ENCODE measurements around the gene LRRC8E. TPM values are rescaled to one million over a fixed set of nuclear protein-coding genes. Genes with fewer than 3 reads are reported as not detected.

Gene LRRC8E
- polyA plus RNA-seq, 10 donors = 0.11 to 0.61 (median 0.27) TPM; not detected in 3

Other genes with a start within 250 kb of the LRRC8E start
- gene RETN, start 219.5 kb upstream of the LRRC8E start, polyA plus RNA-seq (ENCODE audit: insufficient read length in 10 of 10) = 1 to 10 TPM; 1.1 to 3.6 (median 2.4) TPM
- gene MCEMP1, start 211.4 kb upstream of the LRRC8E start, polyA plus RNA-seq (ENCODE audit: insufficient read length in 10 of 10) = under 1 TPM in 6 of 10 donors, not detected in 4; 0.10 to 0.38 (median 0.28) TPM
- 10 to 100 TPM; 26.0 to 45.4 (median 32.8) TPM for gene TRAPPC5, start 207.7 kb upstream of the LRRC8E start, polyA plus RNA-seq (ENCODE audit: insufficient read length in 10 of 10)
- gene FCER2, start 186.4 kb upstream of the LRRC8E start, polyA plus RNA-seq (ENCODE audit: insufficient read length in 10 of 10) = under 1 TPM in 9 of 10 donors, not detected in 1; 0.22 to 0.97 (median 0.48) TPM
- gene CLEC4G, start 156.4 kb upstream of the LRRC8E start, polyA plus RNA-seq (ENCODE audit: insufficient read length in 10 of 10) = under 1 TPM in 4 of 10 donors, not detected in 6; 0.17 to 0.29 (median 0.24) TPM
- 1 to 10 TPM; 2.2 to 4.5 (median 3.7) TPM for gene CD209, start 141.0 kb upstream of the LRRC8E start, polyA plus RNA-seq (ENCODE audit: insufficient read length in 10 of 10)
- under 1 TPM in 7 of 10 donors, not detected in 3; 0.11 to 0.56 (median 0.26) TPM for gene CLEC4M, start 125.3 kb upstream of the LRRC8E start, polyA plus RNA-seq (ENCODE audit: insufficient read length in 10 of 10)
- 10 to 100 TPM; 11.1 to 14.8 (median 13.3) TPM for gene EVI5L, start 58.3 kb upstream of the LRRC8E start, polyA plus RNA-seq (ENCODE audit: insufficient read length in 10 of 10)
- under 1 TPM; 0.07 to 0.49 (median 0.30) TPM for gene PRR36, start 14.1 kb upstream of the LRRC8E start, polyA plus RNA-seq (ENCODE audit: insufficient read length in 10 of 10)
- gene MAP2K7, start 15.4 kb downstream of the LRRC8E start, polyA plus RNA-seq (ENCODE audit: insufficient read length in 10 of 10) = 10 to 100 TPM; 14.9 to 24.6 (median 20.6) TPM
- under 1 TPM in 5 of 10 donors, not detected in 5; 0.23 to 0.52 (median 0.46) TPM for gene TGFBR3L, start 26.3 kb downstream of the LRRC8E start, polyA plus RNA-seq (ENCODE audit: insufficient read length in 10 of 10)
- 10 to 100 TPM; 11.0 to 20.7 (median 15.7) TPM for gene SNAPC2, start 31.8 kb downstream of the LRRC8E start, polyA plus RNA-seq (ENCODE audit: insufficient read length in 10 of 10)
- 1 to 10 TPM in 9 of 10 donors, under 1 TPM in 1; 0.85 to 3.4 (median 2.5) TPM for gene CTXN1, start 37.6 kb downstream of the LRRC8E start, polyA plus RNA-seq (ENCODE audit: insufficient read length in 10 of 10)
- 10 to 100 TPM; 34.7 to 49.3 (median 45.3) TPM for gene TIMM44, start 55.2 kb downstream of the LRRC8E start, polyA plus RNA-seq (ENCODE audit: insufficient read length in 10 of 10)
- gene ELAVL1, start 117.1 kb downstream of the LRRC8E start, polyA plus RNA-seq (ENCODE audit: insufficient read length in 10 of 10) = 10 to 100 TPM; 48.9 to 67.5 (median 53.6) TPM
- under 1 TPM in 4 of 10 donors, not detected in 6; 0.18 to 0.33 (median 0.27) TPM for gene CCL25, start 164.2 kb downstream of the LRRC8E start, polyA plus RNA-seq (ENCODE audit: insufficient read length in 10 of 10)